Esophagus (tissue), 2 donors: Measurements from ENCODE around the gene NNT. TPM values are rescaled to one million over a fixed set of nuclear protein-coding genes. Genes with fewer than 3 reads are reported as not detected.
"Not testable (repeated sequence)": the region's sequence is repeated elsewhere in the genome, so short reads cannot be mapped to it uniquely, and the experiment has no call there.

Source experiments
- H3K27ac ChIP-seq, 2 donors: one replicate each; pipeline ENCODE4 v1.5.1; 2013; ENCODE audit warnings: low read depth in 2 of 2, mild to moderate bottlenecking in 2 of 2, inconsistent platforms in 1 of 2, low read length in 1 of 2, moderate library complexity in 1 of 2
- H3K27me3 ChIP-seq, 2 donors: one replicate each; pipeline ENCODE4 v1.6.1; 2013; ENCODE audit warnings: low read length in 2 of 2, control low read depth in 1 of 2, mild to moderate bottlenecking in 1 of 2; ENCODE audit not compliant: insufficient read depth in 2 of 2, control insufficient read depth in 1 of 2
- H3K36me3 ChIP-seq, 2 donors: one replicate each; pipeline ENCODE4 v1.6.1; 2013; ENCODE audit warnings: low read length in 1 of 2; ENCODE audit not compliant: control insufficient read depth in 2 of 2, insufficient read depth in 2 of 2
- H3K4me1 ChIP-seq, 2 donors: one replicate each; pipeline ENCODE4 v1.6.1; 2013; ENCODE audit warnings: low read length in 1 of 2; ENCODE audit not compliant: control insufficient read depth in 2 of 2, insufficient read depth in 2 of 2
- H3K4me3 ChIP-seq, 2 donors: one replicate each; pipeline ENCODE4 v1.5.1; 2013; ENCODE audit warnings: low read length in 2 of 2, mild to moderate bottlenecking in 2 of 2, low read depth in 1 of 2, moderate library complexity in 1 of 2
- H3K9me3 ChIP-seq, 2 donors: one replicate each; pipeline ENCODE4 v1.6.1; 2013; ENCODE audit warnings: mild to moderate bottlenecking in 2 of 2, low read depth in 1 of 2, low read length in 1 of 2, moderate library complexity in 1 of 2; ENCODE audit not compliant: control insufficient read depth in 2 of 2, insufficient read depth in 1 of 2
- WGBS, 2 donors: extraction: QIAGEN DNeasy Blood & Tissue Kit; methylation state at CpG; one replicate each; pipeline ENCODE4 v1.1.7; 2013; 5-methylcytosine and 5-hydroxymethylcytosine counted together
- polyA plus RNA-seq, 2 donors: library from polyadenylated mRNA; stranded (reverse); fragments of 200-250 nt; gene quantifications; one replicate each; pipeline ENCODE4 v1.2.3, GENCODE V29; 2013
- donor health status: healthy with polysubstance abuse.
- donor health status: Bipolar disorder and iron deficiency.

NNT gene
- polyA plus RNA-seq, 2 donors = 7.7 to 13.4 TPM

GRCh38 chr5:43581398-43581797 is 21.6 kb upstream of the NNT start:
- Histone ChIP-seq H3K4me3 (no peak overlapping the region), H3K27ac (no peak overlapping the region), H3K4me1 (no peaks in the 10 kb centered on the region), H3K27me3 (no peaks in the 10 kb centered on the region), H3K36me3 (no peaks in the 10 kb centered on the region), H3K9me3 (no peaks in the 10 kb centered on the region)
- 77 to 84% methylated on average over 1 of the region's 1 CpG for WGBS, 2 donors

GRCh38 chr5:43582082-43583005 is 20.6 kb upstream of the NNT start:
- Histone ChIP-seq H3K27me3 (no peaks in the 10 kb centered on the region), H3K4me1 (no peaks in the 10 kb centered on the region), H3K4me3 (no peak overlapping the region), H3K36me3 (no peaks in the 10 kb centered on the region), H3K27ac (no peak overlapping the region), H3K9me3 (no peaks in the 10 kb centered on the region)
- WGBS, 2 donors = 78 to 85% methylated on average over 4 of the region's 4 CpGs

GRCh38 chr5:43583724-43584123 is 19.3 kb upstream of the NNT start:
- Histone ChIP-seq H3K4me1 (no peaks in the 10 kb centered on the region), H3K4me3 (no peak overlapping the region), H3K27ac (no peak overlapping the region), H3K36me3 (no peaks in the 10 kb centered on the region), H3K27me3 (no peaks in the 10 kb centered on the region), H3K9me3 (no peaks in the 10 kb centered on the region)

GRCh38 chr5:43584166-43584699 is 18.7 kb upstream of the NNT start:
- whole genome bisulfite sequencing, 2 donors = 87 to 88% methylated on average over 1 of the region's 1 CpG
- Histone ChIP-seq H3K27ac (no peak overlapping the region), H3K9me3 (no peaks in the 10 kb centered on the region), H3K36me3 (no peaks in the 10 kb centered on the region), H3K4me3 (no peak overlapping the region), H3K4me1 (no peaks in the 10 kb centered on the region), H3K27me3 (no peaks in the 10 kb centered on the region)

- H3K4me3 ChIP-seq = no peak overlapping the region
- H3K4me1 ChIP-seq = no peaks in the 10 kb centered on the region
- no peaks in the 10 kb centered on the region for H3K9me3 ChIP-seq
- H3K27ac ChIP-seq = no peak overlapping the region
- 0 to 48% methylated on average over 1 of the region's 1 CpG for WGBS, 2 donors
- H3K27me3 ChIP-seq = no peaks in the 10 kb centered on the region
- no peaks in the 10 kb centered on the region for H3K36me3 ChIP-seq
These were observed 14.1 kb upstream of the NNT start for GRCh38 chr5:43588842-43589241.

GRCh38 chr5:43589310-43589709 is 13.7 kb upstream of the NNT start:
- H3K27me3 ChIP-seq = no peaks in the 10 kb centered on the region
- no peak overlapping the region for H3K4me3 ChIP-seq
- no peaks in the 10 kb centered on the region for H3K36me3 ChIP-seq
- WGBS, 2 donors = 95 to 97% methylated on average over 1 of the region's 1 CpG
- no peak overlapping the region for H3K27ac ChIP-seq
- no peaks in the 10 kb centered on the region for H3K4me1 ChIP-seq
- no peaks in the 10 kb centered on the region for H3K9me3 ChIP-seq

- H3K4me3 ChIP-seq = no peak overlapping the region
- no peaks in the 10 kb centered on the region for H3K36me3 ChIP-seq
- no peaks in the 10 kb centered on the region for H3K27me3 ChIP-seq
- no peaks in the 10 kb centered on the region for H3K9me3 ChIP-seq
- no peaks in the 10 kb centered on the region for H3K4me1 ChIP-seq
- H3K27ac ChIP-seq = no peak overlapping the region
These were observed 12.3 kb upstream of the NNT start for GRCh38 chr5:43590700-43591099.

- no peaks in the 10 kb centered on the region for H3K4me1 ChIP-seq
- H3K9me3 ChIP-seq = no peaks in the 10 kb centered on the region
- no peak overlapping the region for H3K4me3 ChIP-seq
- no peaks in the 10 kb centered on the region for H3K36me3 ChIP-seq
- H3K27ac ChIP-seq = no peak overlapping the region
- H3K27me3 ChIP-seq = no peaks in the 10 kb centered on the region
These were observed 10.6 kb upstream of the NNT start for GRCh38 chr5:43592363-43592762.

GRCh38 chr5:43598927-43599326 is 4.1 kb upstream of the NNT start:
- H3K27me3 ChIP-seq, H3K27ac ChIP-seq, H3K9me3 ChIP-seq, H3K4me1 ChIP-seq, H3K4me3 ChIP-seq, H3K36me3 ChIP-seq: not testable (repeated sequence)
- 95 to 97% methylated on average over 1 of the region's 1 CpG for WGBS, 2 donors
